ENCODE measurements around the gene REV3L. TPM values are rescaled to one million over a fixed set of nuclear protein-coding genes. Genes with fewer than 3 reads are reported as not detected.

REV3L gene
- total and polyA plus RNA-seq, 2 donors (not counting 3 experiments of a cell fraction or from before 2014, with no cell fraction given) = 6.0 to 22.7 TPM

- Histone ChIP-seq H3K4me2 (ENCODE audit: insufficient read depth, low read length) (peak overlapping the region; percentile 84), H3K79me2 (ENCODE audit: control insufficient read depth, insufficient read depth, low read length) (peaks cover 41% of the 10 kb centered on the region), H3K27ac (ENCODE audit: insufficient read depth, low read depth, low read length) (peak overlapping the region; percentile 3), H3K9me1 (replicated peaks; ENCODE audit: control insufficient read depth, extremely low read depth, insufficient read depth, low read length) (no peaks in the 10 kb centered on the region), H3K27me3 (ENCODE audit: control insufficient read depth in 2 of 2, insufficient read depth in 2 of 2, low read length in 2 of 2) (no peaks in the 10 kb centered on the region), H3K9me3 (replicated peaks; ENCODE audit: control insufficient read depth, insufficient read depth, low read length) (no peaks in the 10 kb centered on the region), H3K36me3 (ENCODE audit: control insufficient read depth in 2 of 2, extremely low read depth in 1 of 2, insufficient read depth in 2 of 2, low read length in 2 of 2) (no peaks in the 10 kb centered on the region), H3K4me3 (replicated peaks in 1 of 3; ENCODE audit: insufficient read depth in 1 of 3, low read depth in 1 of 3, low read length in 3 of 3) (no peak overlapping the region), H2AFZ (ENCODE audit: low read depth, low read length) (no peak overlapping the region), H3K4me1 (ENCODE audit: control insufficient read depth, extremely low read depth, insufficient read depth, low read length) (peaks cover 29% of the 10 kb centered on the region), H4K20me1 (replicated peaks; ENCODE audit: control insufficient read depth, extremely low read depth, insufficient read depth, low read length) (no peaks in the 10 kb centered on the region), H3K9ac (replicated peaks; ENCODE audit: extremely low read depth, insufficient read depth, low read length) (no peak overlapping the region)
- dilution Hi-C loops (cut with MboI; ENCODE audit: extremely low pct_ligation_motif_present, low sequenced_read_pairs) = no loop called here
- FAIRE-seq (peak; percentile 52), DNase-seq (ENCODE audit: low read depth, low spot score) (peak; percentile 90)
- no peak for TF ChIP-seq POLR2AphosphoS5 (IDR thresholded peaks at IDR 0.05; ENCODE audit: insufficient read depth, low read depth, low read length)
- peak; percentile 19 for TF ChIP-seq GATA2 (IDR thresholded peaks at IDR 0.05; ENCODE audit: insufficient read depth, insufficient read length, low read depth, low read length)
- TF ChIP-seq MYC (IDR thresholded peaks at IDR 0.05; ENCODE audit: low read depth, low read length) = no peak
- TF ChIP-seq POLR2A (IDR thresholded peaks at IDR 0.05; ENCODE audit: low read depth, low read length) = no peak
- no peak for TF ChIP-seq EZH2 (IDR thresholded peaks at IDR 0.05; ENCODE audit: borderline replicate concordance, low read depth, low read length, severe bottlenecking)
- peak; percentile 71 for TF ChIP-seq JUN (IDR thresholded peaks at IDR 0.05; ENCODE audit: borderline replicate concordance, insufficient read depth, insufficient read length, low read depth)
- TF ChIP-seq CTCF (IDR thresholded peaks at IDR 0.05; ENCODE audit: extremely low read depth in 1 of 2, insufficient read depth in 1 of 2, low read depth in 1 of 2, low read length in 2 of 2) = no peak
- TF ChIP-seq FOS (IDR thresholded peaks at IDR 0.05; ENCODE audit: borderline replicate concordance, insufficient read depth, low read length) = peak; percentile 63
- TF ChIP-seq MAX (IDR thresholded peaks at IDR 0.05; ENCODE audit: insufficient read depth, insufficient read length) = no peak
- no TSS peak for BruUV-seq (replicated peaks)
- ChIA-PET POLR2A (no interaction called here), CTCF (interaction anchor here (0.7 to 5.7 kb wide), 6 partner anchors 9 to 204 kb away, joined by 3 to 26 read pairs (median 3); a partner anchor contains a TSS)
- intact Hi-C loops (cut with micrococcal nuclease) = loop anchor here (2.0 kb wide), 1 partner anchor 36 kb away; no protein-coding TSS in a partner anchor
Measured at GRCh38 chr6:111462770-111463391, 20.1 kb downstream of the REV3L start.

All from endothelial cell of umbilical vein (primary cell).